ENCODE data around the gene NOS1AP.
"Not testable (repeated sequence)": the region's sequence is repeated elsewhere in the genome, so short reads cannot be mapped to it uniquely, and the experiment has no call there.

Gene NOS1AP

GRCh38 chr1:162069334-162070093 lies at the start of gene NOS1AP:
Gene NOS1AP (plus strand): TSS chr1:162069691. CDS start chr1:162070178, 487 bp downstream.
- peak; percentile 90 for DNase-seq (ENCODE audit: low spot score)

- no peak for DNase-seq (ENCODE audit: low spot score)
Observed at GRCh38 chr1:162020150-162020549, 49.3 kb upstream of the NOS1AP start.

GRCh38 chr1:162021124-162021523 lies 48.4 kb upstream of the NOS1AP start:
- DNase-seq (ENCODE audit: low spot score), result no peak

- no peak for DNase-seq (ENCODE audit: low spot score)
Observed at GRCh38 chr1:162022626-162023025, 46.9 kb upstream of the NOS1AP start.

GRCh38 chr1:162023181-162023546 lies 46.3 kb upstream of the NOS1AP start:
- DNase-seq (ENCODE audit: low spot score), result no peak

GRCh38 chr1:162023547-162024501 lies 45.7 kb upstream of the NOS1AP start, which contains the start of gene OLFML2B:
Gene OLFML2B (minus strand): TSS chr1:162023869. CDS start chr1:162023430, 439 bp downstream.
- DNase-seq (ENCODE audit: low spot score), result peak; percentile 86

GRCh38 chr1:162025541-162025940 lies 44.0 kb upstream of the NOS1AP start:
- DNase-seq (ENCODE audit: low spot score), result no peak

- DNase-seq (ENCODE audit: low spot score), result no peak
Observed at GRCh38 chr1:162026881-162027280, 42.6 kb upstream of the NOS1AP start.

GRCh38 chr1:162028726-162029125 lies 40.8 kb upstream of the NOS1AP start:
- DNase-seq (ENCODE audit: low spot score), result no peak

- no peak for DNase-seq (ENCODE audit: low spot score)
Observed at GRCh38 chr1:162029157-162029556, 40.3 kb upstream of the NOS1AP start.

- DNase-seq (ENCODE audit: low spot score), result no peak
Observed at GRCh38 chr1:162030759-162031280, 38.7 kb upstream of the NOS1AP start.

GRCh38 chr1:162033428-162033827 lies 36.1 kb upstream of the NOS1AP start:
- DNase-seq (ENCODE audit: low spot score), result no peak

- no peak for DNase-seq (ENCODE audit: low spot score)
Observed at GRCh38 chr1:162035241-162035640, 34.2 kb upstream of the NOS1AP start.

GRCh38 chr1:162036163-162036562 lies 33.3 kb upstream of the NOS1AP start:
- no peak for DNase-seq (ENCODE audit: low spot score)

GRCh38 chr1:162038624-162039023 lies 30.9 kb upstream of the NOS1AP start:
- DNase-seq (ENCODE audit: low spot score), result no peak

- no peak for DNase-seq (ENCODE audit: low spot score)
Observed at GRCh38 chr1:162040001-162040400, 29.5 kb upstream of the NOS1AP start.

- no peak for DNase-seq (ENCODE audit: low spot score)
Observed at GRCh38 chr1:162040657-162041056, 28.8 kb upstream of the NOS1AP start.

GRCh38 chr1:162042361-162042760 lies 27.1 kb upstream of the NOS1AP start:
- DNase-seq (ENCODE audit: low spot score), result no peak

- no peak for DNase-seq (ENCODE audit: low spot score)
Observed at GRCh38 chr1:162046921-162047320, 22.6 kb upstream of the NOS1AP start.

- not testable (repeated sequence) for DNase-seq (ENCODE audit: low spot score)
Observed at GRCh38 chr1:162053949-162054348, 15.5 kb upstream of the NOS1AP start.

- DNase-seq (ENCODE audit: low spot score), result no peak
Observed at GRCh38 chr1:162055062-162055461, 14.4 kb upstream of the NOS1AP start.

- peak; percentile 77 for DNase-seq (ENCODE audit: low spot score)
Observed at GRCh38 chr1:162056043-162056442, 13.4 kb upstream of the NOS1AP start.

GRCh38 chr1:162056579-162056978 lies 12.9 kb upstream of the NOS1AP start:
- no peak for DNase-seq (ENCODE audit: low spot score)
